Hematopoietic multipotent progenitor cell treated with erythropoietin and hydrocortisone succinate and interleukin-3 and kit ligand, for 6 days (in vitro differentiated cells): ENCODE measurements around the gene CXADR.

ENCODE experiments used
- DNase-seq: peaks from one replicate; pipeline ENCODE4 v3.0.0-alpha.2; 2015

Gene CXADR

GRCh38 chr21:17610911-17611310 is 98.1 kb downstream of the CXADR start:
- DNase-seq, result peak; percentile 32

- peak; percentile 93 for DNase-seq
These were observed 98.7 kb downstream of the CXADR start for GRCh38 chr21:17611414-17612022.

GRCh38 chr21:17612023-17612564 is 99.3 kb downstream of the CXADR start:
- DNase-seq, result peak; percentile 47

GRCh38 chr21:17612565-17613241 is 99.9 kb downstream of the CXADR start, which contains the start of gene BTG3:
Gene BTG3 (minus strand): TSS chr21:17612901. CDS start chr21:17609144, 3,757 bp downstream.
- peak; percentile 90 for DNase-seq

GRCh38 chr21:17613242-17613676 is 100.4 kb downstream of the CXADR start:
- peak; percentile 34 for DNase-seq

GRCh38 chr21:17616831-17617230 is 104.0 kb downstream of the CXADR start:
- no peak for DNase-seq

GRCh38 chr21:17622018-17622417 is 109.2 kb downstream of the CXADR start:
- no peak for DNase-seq

GRCh38 chr21:17631195-17631594 is 118.4 kb downstream of the CXADR start:
- no peak for DNase-seq

- DNase-seq, result no peak
These were observed 123.9 kb downstream of the CXADR start for GRCh38 chr21:17636711-17637110.

- DNase-seq, result no peak
These were observed 128.0 kb downstream of the CXADR start for GRCh38 chr21:17640821-17641220.
